GM19468 (cell line): Measurements from ENCODE around the gene EYS.

Experiments used
- ATAC-seq: cut with Tn5 transposase; IDR thresholded peaks from one replicate; pipeline ENCODE4 v1.9.1; 2021; ENCODE audit warnings: mild to moderate bottlenecking, moderate library complexity, moderate number of reproducible peaks; ENCODE audit not compliant: unreplicated experiment; ENCODE audit errors: extremely low read depth

EYS gene

DNA sequence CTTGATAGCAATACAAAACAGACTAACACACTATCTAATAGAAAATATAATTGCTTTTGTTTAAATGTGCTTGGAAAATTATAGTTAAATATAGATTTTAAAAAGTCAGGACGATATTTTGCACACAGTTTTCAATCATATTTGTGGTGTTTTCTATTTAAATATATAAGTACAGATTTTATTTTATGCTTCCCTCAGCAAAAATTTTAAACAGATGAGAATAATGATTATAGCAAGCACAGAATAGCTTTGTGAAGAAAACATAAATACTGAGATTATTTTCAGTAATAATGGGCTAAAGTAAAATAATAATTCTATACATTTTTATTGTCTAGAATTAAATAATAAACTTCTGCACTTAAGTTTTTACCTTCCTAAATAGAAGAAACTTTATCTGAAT lies 1262.0 kb downstream of the EYS start:
- ATAC-seq, result no peak

DNA sequence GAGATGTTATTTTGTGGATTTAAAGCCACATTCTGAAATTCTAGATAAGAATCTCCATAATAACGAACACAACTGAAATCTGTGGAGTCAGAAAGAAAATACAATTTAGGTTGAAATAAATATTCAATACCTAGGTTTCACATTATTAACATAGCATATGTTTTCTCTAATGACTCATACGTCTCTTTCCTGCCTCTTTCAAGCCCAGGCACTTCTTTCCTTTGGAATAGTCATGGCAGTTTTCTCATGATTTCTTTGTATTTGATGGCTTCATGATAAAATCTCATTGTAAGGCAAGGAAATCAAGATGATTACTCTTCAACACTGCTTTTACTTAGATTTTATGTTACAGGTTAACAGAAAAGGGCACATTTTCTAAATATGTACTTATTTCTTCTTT lies 1267.8 kb downstream of the EYS start:
- ATAC-seq, result no peak

DNA sequence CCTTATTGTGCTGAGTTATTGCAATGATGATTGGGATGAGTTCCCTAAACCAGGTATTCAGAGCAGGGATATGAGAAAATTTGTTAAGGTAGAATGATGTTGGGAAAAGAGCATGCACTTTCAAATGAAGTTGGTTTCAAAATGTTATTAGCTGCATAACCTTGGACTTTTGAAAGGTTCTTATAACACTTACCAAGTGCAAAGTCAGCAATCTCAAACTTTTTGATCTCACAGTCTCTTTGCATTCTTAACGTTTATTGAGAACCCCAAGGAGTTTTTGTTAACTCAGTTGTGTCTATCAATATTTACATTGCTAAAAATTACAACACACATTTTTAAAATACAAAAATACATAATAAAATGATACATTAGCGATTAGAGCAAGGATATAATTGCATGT lies 1269.0 kb downstream of the EYS start:
- ATAC-seq, result no peak

DNA sequence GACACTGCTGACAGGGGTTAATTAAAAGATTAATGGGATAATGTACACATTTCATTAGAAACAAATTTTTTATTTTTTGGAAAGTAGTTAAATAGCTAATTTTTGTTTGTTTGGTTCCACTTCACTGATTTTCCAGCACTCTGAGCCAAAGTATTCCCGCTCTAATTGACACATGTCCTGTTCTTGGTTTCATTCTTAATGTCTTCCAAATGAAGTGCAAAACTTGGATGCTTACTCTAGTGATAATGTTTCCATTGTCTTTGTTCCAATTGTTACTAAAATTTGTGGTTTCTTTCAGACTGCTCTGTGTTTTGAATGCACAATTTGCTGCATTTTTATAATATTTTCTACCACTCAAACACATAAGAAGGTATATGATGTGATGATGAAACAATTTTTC lies 1277.1 kb downstream of the EYS start:
- ATAC-seq, result no peak

DNA sequence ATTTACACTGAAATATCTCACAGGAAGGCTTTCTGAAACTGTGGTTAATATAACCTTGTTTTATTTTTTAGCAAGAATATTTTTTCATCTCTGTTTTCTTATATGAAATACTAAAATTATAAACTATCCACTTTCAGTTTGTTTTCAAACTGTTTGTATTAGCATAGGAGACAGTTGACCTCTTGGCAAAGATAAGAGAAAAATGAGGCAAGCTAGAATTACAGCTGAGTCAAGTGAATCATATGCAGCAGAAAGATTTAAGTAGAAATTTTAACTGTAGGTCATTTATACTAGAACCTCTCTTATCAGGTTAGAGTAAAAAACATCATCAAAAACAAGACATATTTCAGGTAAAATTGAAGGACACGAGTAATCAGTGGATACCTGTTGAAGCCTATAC lies 1278.8 kb downstream of the EYS start:
- ATAC-seq, result no peak

DNA sequence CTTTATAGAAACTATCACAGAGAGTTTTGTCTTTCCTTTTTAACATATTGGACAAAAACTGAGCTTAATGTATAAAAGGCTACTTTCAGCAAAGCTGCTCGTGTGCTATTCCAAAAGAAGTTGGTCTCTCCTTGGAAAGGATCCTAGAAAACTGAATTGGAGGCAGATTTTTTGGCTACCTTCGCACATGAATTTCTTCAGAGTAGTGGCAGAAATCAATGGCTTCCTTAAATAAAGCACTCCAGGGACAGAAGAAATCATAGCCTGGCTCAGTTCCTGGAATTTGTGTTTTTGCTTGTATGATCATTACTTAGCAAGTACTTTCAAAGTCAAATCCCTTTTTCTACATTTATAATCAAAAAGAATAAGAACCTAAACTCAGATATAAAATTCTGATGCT lies 1291.1 kb downstream of the EYS start:
- ATAC-seq, result no peak

DNA sequence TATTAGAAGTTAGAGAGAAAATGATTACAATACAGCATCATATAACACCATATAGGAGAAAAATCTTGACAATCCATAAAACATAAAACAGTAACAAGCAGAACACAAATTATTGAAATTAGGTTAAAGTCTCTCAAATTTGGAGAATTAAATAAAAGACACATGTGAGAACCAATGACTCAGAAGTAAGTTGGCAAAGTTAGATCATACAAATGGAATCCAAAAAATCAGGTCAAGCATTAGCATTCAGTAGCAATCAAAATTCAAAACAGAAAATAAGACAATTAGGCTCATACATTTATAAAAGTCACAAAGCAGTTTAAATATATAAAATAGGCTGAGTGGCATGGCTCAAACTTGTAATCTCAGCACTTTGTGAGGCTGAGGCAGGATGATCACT lies 1295.8 kb downstream of the EYS start:
- ATAC-seq, result no peak

DNA sequence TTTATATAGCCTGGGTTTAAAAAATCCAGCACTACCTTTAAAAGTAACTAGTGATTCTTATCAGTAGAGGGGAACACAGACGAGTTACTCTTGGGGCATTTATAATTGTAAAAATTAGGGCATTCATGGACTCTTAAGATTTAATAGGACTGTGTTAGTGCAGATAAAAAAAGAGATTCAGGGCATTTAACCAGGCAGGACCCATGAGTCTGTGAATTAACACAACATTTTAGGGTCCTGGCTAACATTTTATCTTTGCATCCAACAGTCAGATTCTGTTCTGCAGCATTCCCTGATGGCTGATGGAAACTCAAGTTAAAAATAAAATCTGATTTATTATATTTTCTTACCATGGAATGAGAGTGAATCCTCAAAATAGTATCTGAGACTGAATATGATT lies 1297.1 kb downstream of the EYS start:
- ATAC-seq, result no peak

DNA sequence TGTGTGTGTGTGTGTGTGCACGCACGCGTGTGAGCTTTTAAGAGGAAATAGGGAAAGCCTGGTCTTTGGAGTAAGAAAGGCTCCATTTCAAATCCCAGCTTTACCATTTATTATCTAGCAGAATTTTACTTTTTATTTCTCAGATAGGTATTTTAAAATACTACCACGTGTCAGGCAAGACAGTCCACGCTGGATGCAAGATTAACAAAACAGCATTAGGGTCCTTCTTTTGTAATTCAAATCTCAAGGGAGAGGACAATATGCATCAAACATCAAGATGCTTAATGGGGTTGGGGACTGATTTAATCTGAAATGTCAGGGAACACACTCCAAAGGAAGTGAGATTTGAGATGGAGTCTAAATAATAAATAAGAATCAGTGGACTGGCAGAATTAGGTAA lies 1302.6 kb downstream of the EYS start:
- no peak for ATAC-seq

DNA sequence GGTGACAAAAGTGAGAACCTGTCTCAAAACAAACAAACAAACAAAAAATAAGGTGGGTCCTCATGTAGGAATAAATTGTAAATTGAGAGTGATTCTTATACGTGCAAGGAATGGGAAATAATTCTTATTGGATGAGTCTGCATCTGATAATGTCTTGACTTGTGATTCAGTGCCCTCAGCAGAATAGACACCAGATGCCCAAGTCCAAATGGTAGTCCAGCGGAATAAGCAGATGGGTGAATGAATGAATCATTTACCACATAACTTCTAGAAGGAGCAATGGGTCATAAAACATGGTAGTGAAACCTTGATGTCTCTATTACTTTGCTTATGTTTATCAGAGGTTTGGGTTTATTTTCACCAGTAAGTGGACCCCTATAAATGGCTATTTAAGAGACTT lies 1323.7 kb downstream of the EYS start:
- ATAC-seq, result no peak

DNA sequence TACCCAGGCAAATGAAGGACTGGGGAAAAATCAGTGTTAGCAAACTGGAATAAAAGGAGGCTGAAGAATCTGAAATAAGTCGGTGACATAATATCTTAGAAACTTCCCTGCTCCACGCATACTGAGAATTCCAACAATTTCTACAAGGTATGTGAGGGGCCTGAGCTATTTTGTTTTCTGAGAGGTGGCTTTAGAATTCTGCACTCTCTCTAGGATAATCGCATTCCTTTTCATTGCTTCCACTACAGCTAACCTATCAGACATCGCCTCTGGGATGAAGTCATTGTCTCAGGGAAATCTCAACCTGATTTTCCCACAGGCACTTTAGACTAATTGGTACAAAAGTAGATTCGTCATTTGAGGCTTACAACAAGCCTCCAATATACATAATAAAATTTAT lies 1330.6 kb downstream of the EYS start:
- ATAC-seq, result no peak

DNA sequence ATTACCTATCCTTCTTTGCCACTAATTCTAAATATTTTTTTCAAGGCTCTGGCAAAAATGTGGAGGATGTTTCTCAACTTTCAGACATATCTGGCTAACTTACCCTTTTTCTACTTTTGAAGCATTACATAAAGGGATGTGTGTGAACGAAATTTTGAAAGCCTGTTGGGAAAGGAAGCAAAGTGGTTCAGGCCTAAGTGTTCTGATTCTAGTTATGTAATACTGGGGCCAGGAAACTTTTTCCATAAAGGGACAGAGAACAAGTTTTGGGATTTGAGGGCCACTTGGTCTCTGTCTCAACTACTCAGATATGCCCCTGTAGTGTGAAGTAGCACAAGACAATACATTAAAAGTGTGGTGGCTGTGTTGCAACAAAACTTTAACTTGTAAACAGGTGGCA lies 1349.6 kb downstream of the EYS start:
- no peak for ATAC-seq

DNA sequence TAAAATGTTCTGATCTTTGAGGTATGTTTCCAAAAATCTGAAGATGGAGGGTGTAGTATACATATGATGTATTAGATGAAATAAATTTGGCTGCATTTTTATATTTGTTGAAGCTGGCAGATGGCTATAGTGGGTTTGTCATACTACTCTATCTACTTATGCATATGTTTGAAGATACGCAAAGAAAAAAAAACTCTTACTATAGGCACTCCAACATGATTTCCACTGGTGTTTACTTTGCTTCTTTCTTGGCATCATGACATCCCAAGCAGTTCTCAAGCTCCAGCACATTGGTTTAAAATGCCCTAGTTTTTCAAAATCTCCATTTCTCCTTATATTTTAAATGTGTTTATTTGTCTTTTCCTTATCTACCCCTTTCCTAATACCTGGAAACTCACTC lies 1359.6 kb downstream of the EYS start:
- ATAC-seq, result no peak

DNA sequence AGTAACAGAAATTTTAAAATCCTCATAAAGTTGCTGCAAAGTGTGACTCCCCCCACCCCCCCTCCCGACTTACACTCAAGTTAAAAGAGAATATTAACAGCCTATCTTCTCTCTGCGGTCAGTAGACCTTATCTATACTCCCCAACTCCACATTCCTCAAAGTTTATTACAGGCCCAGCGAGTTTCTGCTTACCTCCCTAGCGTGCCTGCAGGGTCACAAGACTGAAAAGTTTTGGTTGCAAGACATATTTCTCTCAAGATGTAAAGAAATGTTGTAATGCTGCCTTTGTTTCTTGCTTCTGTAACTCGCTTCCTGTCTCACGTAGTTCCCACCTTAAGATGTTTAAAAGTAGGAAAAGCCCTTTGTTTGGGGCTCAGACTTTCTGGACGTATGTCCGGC lies 1371.8 kb downstream of the EYS start:
- no peak for ATAC-seq

DNA sequence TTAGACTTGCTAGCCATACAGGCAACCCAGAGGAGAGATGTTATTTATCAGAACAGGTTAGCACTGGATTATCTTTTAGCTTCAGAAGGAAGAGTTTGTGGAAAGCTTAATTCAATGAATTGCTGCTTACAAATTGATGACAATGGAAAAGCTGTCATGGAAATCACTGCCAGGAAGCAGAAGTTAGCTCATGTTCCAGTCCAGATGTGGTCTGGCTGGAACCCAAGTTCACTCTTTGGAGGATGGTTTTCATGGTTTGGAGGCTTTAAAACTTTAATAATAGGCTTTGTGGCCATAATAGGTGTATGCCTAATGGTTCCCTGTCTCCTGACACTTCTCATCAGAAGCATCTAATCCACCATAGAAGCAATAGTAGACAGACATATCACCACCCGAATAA lies 1372.4 kb downstream of the EYS start:
- ATAC-seq, result no peak

DNA sequence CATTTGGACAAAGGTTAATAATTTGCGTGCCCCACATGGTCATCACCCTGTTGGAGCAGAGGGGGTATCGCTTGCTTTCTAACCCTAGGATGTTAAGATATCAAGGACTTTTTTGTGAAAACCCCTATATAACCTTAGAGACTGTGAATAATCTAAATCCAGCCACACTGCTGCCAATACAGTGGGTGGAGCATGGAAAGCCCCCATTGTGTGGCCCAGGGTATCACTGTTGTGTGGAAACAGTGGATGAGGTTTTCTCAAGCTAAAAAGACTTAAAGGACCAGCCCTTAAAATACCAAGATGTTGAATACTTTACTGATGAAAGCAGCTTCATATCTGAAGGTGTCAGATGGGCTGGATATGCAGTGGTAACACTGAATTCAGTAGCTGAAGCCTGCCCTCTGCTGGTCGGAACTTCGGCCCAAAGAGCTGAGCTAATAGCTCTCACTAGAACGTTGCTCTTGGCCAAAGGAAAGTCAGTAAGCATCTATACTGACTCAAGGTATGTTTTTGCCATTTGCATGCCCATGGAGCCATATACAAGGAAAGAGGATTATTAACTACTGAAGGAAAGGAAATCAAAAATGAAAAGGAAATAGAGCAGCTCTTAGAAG lies 1376.2 kb downstream of the EYS start:
- no peak for ATAC-seq

DNA sequence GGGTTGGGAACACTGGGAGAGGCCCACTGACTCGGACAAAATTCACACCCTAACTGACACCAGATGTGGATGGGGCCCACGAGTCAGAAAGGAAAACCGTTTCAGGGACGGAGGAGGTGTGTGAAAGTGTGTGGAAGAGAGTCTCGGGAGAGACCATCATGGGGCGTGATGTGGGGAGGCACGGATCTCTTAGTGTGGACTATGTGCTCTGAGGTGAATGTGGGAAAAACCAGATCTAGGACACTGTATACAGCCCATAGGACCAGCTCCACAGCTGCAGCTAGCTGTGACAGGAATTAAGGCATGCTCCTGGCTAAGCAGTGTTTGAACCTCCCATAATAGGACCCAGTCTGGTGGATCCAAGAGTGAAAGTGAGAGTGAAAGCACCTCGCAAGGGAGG lies 1380.1 kb downstream of the EYS start:
- ATAC-seq, result no peak

DNA sequence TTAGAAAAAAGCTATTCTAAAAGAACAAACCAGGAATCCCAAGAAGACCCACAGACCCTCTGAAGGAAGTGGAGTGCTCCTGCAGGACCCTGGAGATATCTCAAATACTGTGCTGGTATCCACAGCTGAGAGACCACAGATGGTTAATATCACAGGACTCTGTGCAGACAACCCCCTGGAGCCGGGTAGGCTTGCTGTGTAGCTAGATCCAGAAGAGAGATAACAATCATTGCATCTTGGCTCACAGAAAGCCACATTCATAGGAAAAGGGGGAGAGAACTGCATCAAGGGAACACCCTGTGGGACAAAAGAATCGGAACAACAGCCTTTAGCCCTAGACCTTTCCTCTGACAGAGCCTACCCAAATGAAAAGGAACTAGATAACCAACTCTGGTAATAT lies 1381.9 kb downstream of the EYS start:
- no peak for ATAC-seq

DNA sequence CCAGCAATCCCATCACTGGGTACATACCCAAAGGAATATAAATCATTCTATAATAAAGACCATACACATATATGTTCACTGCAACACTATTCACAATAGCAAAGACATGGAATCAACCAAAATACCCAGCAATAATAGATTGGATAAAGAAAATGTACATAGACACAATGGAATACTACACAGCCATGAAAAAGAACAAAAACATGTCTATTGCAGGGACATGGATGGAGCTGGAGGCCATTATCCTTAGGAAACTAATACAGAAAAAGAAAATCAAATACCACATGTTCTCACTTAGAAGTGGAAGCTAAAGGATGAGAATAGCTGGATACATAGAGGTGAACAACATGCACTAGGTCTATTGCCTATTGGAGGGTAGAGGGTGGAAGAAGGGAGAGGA lies 1396.8 kb downstream of the EYS start:
- ATAC-seq, result no peak

DNA sequence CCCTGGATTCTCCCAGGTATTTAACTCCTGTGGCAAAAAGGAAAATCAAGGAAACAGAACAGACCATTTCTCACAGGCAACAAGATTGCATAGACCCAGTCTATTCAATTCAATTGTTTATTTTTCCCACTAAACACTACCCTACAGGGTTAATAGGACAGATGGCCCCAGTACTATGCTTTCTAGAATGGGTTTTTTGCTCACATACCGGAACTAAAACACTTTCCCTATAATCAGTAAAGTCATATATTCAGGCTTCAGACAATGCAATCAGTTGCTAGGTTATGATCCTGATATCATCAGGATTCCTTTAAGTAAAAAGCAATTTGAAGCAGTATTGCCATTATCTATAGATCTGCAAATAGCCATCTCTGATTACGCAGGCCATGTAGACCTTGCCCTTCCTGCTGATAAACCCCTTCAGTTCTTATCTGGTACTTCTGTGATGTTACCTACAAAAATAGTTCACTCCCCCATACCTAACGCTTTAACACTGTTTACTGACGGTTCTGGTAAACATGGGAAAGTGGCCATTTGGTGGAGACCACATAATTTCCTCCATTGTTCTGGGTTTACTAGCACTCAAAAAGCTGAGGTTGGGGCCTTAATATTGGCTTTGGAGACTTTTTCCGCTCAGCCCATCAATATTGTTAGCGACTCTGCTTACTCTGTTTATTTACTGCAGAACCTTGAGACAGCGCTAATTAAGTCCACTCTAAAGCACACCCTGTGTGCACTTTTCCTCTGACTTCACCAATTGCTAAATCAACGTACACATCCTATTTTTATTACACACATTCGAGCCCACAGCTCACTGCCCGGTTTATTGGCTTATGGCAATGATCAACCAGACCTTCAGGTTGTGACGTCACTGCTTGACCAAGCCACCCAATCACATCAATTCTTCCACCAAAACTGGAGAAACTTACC lies 1405.5 kb downstream of the EYS start:
- ATAC-seq, result no peak

DNA sequence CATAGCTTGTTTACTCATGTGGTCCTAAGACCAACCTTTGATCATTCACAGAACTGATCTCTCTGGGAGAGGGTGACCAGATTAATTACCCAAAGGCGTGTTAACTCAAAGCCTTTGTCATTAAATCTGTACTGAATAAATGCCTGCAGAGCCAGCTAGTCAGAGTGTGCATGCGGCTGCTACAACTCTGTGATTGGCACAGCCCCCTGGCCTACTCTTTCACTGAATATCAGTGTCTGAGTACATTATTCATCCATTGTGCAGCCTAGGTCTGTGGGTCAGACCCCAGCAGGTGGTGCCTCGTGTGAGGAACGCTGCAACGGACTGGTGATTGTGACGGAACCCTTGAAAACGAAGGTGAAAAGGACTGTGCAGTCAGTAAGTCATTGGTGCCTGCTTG lies 1407.8 kb downstream of the EYS start:
- ATAC-seq, result no peak

DNA sequence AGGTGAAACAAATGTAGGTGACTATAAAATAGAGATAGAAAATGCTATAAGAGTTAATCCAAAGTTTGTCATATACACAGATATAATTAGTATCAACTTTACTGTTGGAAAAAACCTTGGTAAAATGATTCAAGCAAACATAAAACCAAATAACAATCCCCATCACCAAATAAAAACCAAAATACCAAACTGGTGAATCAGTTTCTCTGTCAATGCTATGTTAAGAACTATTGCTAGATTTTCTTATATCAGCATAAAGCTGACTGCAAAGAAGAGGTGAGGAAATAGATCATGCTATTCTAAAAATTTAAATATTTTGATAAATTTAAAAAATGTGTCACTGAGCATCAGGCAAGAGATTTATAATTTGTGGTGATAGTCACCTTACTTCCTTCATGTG lies 1413.0 kb downstream of the EYS start:
- ATAC-seq, result no peak
